Measurements from ENCODE around the gene STXBP1. TPM values are rescaled to one million over a fixed set of nuclear protein-coding genes. Genes with fewer than 3 reads are reported as not detected.

STXBP1 gene
- total and polyA plus RNA-seq, 2 of the 13 experiments (the other 11 are each of a cell fraction or from before 2014, with no cell fraction given): 2.9 TPM

DNA sequence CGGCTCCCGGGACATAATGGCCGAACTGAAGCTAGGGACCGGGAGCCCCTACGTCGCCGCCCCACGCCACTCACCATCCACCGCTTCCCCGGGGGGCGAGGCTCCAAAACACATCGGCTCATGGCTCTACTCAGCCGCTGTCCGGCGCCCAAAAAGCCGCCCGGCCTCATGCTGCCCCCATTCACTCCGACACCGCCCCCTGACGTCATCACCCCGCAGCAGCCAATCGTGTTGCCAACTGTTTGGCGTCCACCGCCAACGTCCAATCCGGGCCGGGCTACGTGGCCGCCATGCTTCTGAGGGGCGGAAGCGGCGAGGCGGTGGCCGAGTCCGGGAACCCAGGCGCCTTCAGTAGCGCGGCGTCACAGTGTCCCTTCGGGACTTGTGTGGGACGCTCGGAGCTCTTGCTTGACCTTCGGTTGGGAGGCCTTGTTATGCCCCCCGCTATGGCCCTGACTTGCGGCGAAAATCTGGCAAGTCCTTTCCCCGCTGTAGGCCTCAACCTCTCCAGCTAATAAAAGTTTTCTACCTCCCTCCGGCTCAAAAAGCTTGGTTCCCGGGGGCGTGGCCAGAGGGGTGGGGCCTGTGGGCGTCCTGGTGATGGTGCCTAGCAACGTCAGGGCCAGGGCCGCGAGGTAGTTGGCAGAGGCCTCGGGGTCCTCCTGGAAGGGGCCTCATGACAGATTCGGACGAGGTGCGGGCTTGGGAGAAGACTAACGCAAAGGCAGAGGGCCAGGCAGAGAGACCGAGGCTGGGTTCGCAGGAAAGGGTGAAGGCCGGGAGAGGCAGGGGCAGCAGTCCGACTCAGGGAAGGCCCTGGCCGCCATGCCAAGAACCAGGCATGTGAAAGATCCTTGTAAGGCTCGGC lies 103.6 kb downstream of the STXBP1 start, which contains the start of the genes PTRH1 and TTC16 (continued):
- TF ChIP-seq PCBP2 (optimal IDR thresholded peaks at IDR 0.05; ENCODE audit: low read depth, low read length, poor library complexity, severe bottlenecking) (no peak), ZNF552 (CRISPR knock-in tag; IDR thresholded peaks at IDR 0.05; ENCODE audit: borderline replicate concordance) (no peak), ZSCAN30 (CRISPR knock-in tag; IDR thresholded peaks at IDR 0.05) (no peak), SMC3 (IDR thresholded peaks at IDR 0.05; ENCODE audit: low read length) (no peak), ZNF563 (CRISPR knock-in tag; IDR thresholded peaks at IDR 0.05) (no peak), JUN (CRISPR knock-in tag; IDR thresholded peaks at IDR 0.05) (peak; percentile 65), ONECUT2 (CRISPR knock-in tag; IDR thresholded peaks at IDR 0.05) (no peak), GABPB1 (CRISPR knock-in tag; IDR thresholded peaks at IDR 0.05) (peak; percentile 94), RFX1 (IDR thresholded peaks at IDR 0.05) (peak; percentile 75), RXRA (CRISPR knock-in tag; IDR thresholded peaks at IDR 0.05) (no peak; the same call in 1 of the 2 replicates), YEATS2 (CRISPR knock-in tag; IDR thresholded peaks at IDR 0.05; ENCODE audit: borderline replicate concordance) (no peak), ZNF17 (CRISPR knock-in tag; IDR thresholded peaks at IDR 0.05) (no peak), ZSCAN9 (CRISPR knock-in tag; IDR thresholded peaks at IDR 0.05; ENCODE audit: borderline replicate concordance) (peak; percentile 29; the same call in 1 of the 2 replicates), PAF1 (CRISPR knock-in tag; IDR thresholded peaks at IDR 0.05) (no peak), ATF7-NPFF (CRISPR knock-in tag; IDR thresholded peaks at IDR 0.05; ENCODE audit: low read depth) (no peak; the same call in 1 of the 2 replicates)
- TF ChIP-seq, protein P1, sequence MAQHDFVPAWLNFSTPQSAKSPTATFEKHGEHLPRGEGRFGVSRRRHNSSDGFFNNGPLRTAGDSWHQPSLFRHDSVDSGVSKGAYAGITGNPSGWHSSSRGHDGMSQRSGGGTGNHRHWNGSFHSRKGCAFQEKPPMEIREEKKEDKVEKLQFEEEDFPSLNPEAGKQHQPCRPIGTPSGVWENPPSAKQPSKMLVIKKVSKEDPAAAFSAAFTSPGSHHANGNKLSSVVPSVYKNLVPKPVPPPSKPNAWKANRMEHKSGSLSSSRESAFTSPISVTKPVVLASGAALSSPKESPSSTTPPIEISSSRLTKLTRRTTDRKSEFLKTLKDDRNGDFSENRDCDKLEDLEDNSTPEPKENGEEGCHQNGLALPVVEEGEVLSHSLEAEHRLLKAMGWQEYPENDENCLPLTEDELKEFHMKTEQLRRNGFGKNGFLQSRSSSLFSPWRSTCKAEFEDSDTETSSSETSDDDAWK (CRISPR knock-in tag; IDR thresholded peaks at IDR 0.05): no peak
- TF ChIP-seq, protein P2, sequence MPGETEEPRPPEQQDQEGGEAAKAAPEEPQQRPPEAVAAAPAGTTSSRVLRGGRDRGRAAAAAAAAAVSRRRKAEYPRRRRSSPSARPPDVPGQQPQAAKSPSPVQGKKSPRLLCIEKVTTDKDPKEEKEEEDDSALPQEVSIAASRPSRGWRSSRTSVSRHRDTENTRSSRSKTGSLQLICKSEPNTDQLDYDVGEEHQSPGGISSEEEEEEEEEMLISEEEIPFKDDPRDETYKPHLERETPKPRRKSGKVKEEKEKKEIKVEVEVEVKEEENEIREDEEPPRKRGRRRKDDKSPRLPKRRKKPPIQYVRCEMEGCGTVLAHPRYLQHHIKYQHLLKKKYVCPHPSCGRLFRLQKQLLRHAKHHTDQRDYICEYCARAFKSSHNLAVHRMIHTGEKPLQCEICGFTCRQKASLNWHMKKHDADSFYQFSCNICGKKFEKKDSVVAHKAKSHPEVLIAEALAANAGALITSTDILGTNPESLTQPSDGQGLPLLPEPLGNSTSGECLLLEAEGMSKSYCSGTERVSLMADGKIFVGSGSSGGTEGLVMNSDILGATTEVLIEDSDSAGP (CRISPR knock-in tag; IDR thresholded peaks at IDR 0.05; ENCODE audit: borderline replicate concordance): peak; percentile 77; the same call in 1 of the 2 replicates
- TF ChIP-seq, protein P3, sequence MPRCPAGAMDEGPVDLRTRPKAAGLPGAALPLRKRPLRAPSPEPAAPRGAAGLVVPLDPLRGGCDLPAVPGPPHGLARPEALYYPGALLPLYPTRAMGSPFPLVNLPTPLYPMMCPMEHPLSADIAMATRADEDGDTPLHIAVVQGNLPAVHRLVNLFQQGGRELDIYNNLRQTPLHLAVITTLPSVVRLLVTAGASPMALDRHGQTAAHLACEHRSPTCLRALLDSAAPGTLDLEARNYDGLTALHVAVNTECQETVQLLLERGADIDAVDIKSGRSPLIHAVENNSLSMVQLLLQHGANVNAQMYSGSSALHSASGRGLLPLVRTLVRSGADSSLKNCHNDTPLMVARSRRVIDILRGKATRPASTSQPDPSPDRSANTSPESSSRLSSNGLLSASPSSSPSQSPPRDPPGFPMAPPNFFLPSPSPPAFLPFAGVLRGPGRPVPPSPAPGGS (CRISPR knock-in tag; IDR thresholded peaks at IDR 0.05): no peak; the same call in 1 of the 2 replicates
- TF ChIP-seq, protein P4, sequence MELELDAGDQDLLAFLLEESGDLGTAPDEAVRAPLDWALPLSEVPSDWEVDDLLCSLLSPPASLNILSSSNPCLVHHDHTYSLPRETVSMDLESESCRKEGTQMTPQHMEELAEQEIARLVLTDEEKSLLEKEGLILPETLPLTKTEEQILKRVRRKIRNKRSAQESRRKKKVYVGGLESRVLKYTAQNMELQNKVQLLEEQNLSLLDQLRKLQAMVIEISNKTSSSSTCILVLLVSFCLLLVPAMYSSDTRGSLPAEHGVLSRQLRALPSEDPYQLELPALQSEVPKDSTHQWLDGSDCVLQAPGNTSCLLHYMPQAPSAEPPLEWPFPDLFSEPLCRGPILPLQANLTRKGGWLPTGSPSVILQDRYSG (CRISPR knock-in tag; IDR thresholded peaks at IDR 0.05): no peak
- TF ChIP-seq, protein P5, sequence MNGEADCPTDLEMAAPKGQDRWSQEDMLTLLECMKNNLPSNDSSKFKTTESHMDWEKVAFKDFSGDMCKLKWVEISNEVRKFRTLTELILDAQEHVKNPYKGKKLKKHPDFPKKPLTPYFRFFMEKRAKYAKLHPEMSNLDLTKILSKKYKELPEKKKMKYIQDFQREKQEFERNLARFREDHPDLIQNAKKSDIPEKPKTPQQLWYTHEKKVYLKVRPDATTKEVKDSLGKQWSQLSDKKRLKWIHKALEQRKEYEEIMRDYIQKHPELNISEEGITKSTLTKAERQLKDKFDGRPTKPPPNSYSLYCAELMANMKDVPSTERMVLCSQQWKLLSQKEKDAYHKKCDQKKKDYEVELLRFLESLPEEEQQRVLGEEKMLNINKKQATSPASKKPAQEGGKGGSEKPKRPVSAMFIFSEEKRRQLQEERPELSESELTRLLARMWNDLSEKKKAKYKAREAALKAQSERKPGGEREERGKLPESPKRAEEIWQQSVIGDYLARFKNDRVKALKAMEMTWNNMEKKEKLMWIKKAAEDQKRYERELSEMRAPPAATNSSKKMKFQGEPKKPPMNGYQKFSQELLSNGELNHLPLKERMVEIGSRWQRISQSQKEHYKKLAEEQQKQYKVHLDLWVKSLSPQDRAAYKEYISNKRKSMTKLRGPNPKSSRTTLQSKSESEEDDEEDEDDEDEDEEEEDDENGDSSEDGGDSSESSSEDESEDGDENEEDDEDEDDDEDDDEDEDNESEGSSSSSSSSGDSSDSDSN (CRISPR knock-in tag; IDR thresholded peaks at IDR 0.05): peak; percentile 6; the same call in 1 of the 2 replicates

Measured in HepG2 (cell line).